Measurements from ENCODE around the gene TBL1X. TPM values are rescaled to one million over a fixed set of nuclear protein-coding genes. Genes with fewer than 3 reads are reported as not detected.

Gene TBL1X
- total and polyA plus RNA-seq, 2 donors (not counting 1 experiment from before 2014, with no cell fraction given): 8.8 to 65.1 TPM

- peaks cover 4% of the 10 kb centered on the region for H3K9me3 Mint-ChIP-seq (ENCODE audit: insufficient read depth)
- H3K4me2 ChIP-seq (replicated peaks; ENCODE audit: low read depth, low read length, poor library complexity, severe bottlenecking): no peak overlapping the region
- H3K4me1 ChIP-seq (ENCODE audit: control insufficient read depth in 2 of 2, insufficient read depth in 2 of 2, low read length in 2 of 2): no peaks in the 10 kb centered on the region
- H3K27me3 ChIP-seq (replicated peaks in 1 of 4; ENCODE audit: control extremely low read depth in 1 of 4, control insufficient read depth in 3 of 4, insufficient read depth in 4 of 4, low read length in 3 of 4): peaks cover 0 to 5% (median 0%) of the 10 kb centered on the region in 4 experiments
- no peak overlapping the region for H3K4me3 Mint-ChIP-seq
- H3K27me3 Mint-ChIP-seq: no peaks in the 10 kb centered on the region
- POLR2A ChIA-PET: no interaction called here
- CTCF ChIA-PET: interaction anchor here (0.7 kb wide), 1 partner anchor 583 kb away, joined by 4 read pairs; no protein-coding TSS in a partner anchor
- DNase-seq: peak; percentile 32
- H3K4me1 Mint-ChIP-seq: no peaks in the 10 kb centered on the region
- H3K9ac ChIP-seq (ENCODE audit: low read length): no peak overlapping the region
- no peak overlapping the region for H3K27ac Mint-ChIP-seq
- no peaks in the 10 kb centered on the region for H4K20me1 ChIP-seq (ENCODE audit: control insufficient read depth, insufficient read depth, low read length, poor library complexity, severe bottlenecking)
- intact Hi-C loops (cut with micrococcal nuclease): no loop called here
- no peak overlapping the region for H2AFZ ChIP-seq (ENCODE audit: insufficient read depth, low read depth, low read length, poor library complexity, severe bottlenecking)
- no peak overlapping the region for H3K4me3 ChIP-seq (ENCODE audit: control extremely low read depth in 1 of 5, extremely low read depth in 1 of 5, insufficient read depth in 1 of 5, low read depth in 2 of 5, low read length in 4 of 5)
- no CpG with 5 or more reads among the region's 3 CpGs for WGBS (ENCODE audit: insufficient coverage)
- TF ChIP-seq CTCF (IDR thresholded peaks at IDR 0.05) (no peak), EZH2 (IDR thresholded peaks at IDR 0.05; ENCODE audit: borderline replicate concordance, insufficient read depth, low read depth, low read length, poor library complexity, severe bottlenecking) (no peak)
- ATAC-seq (ENCODE audit: low read depth): no peak
- H3K36me3 ChIP-seq (replicated peaks in 1 of 2; ENCODE audit: control extremely low read depth in 1 of 2, control insufficient read depth in 1 of 2, extremely low read depth in 1 of 2, insufficient read depth in 2 of 2, low read length in 1 of 2): no peaks in the 10 kb centered on the region
- H3K27ac ChIP-seq (ENCODE audit: low read length in 2 of 2): no peak overlapping the region
- H3K9me3 ChIP-seq (ENCODE audit: control extremely low read depth in 1 of 3, control insufficient read depth in 2 of 3, insufficient read depth in 1 of 3, low read length in 2 of 3): peaks cover 0 to 21% (median 4%) of the 10 kb centered on the region in 3 donors
- H3K79me2 ChIP-seq (ENCODE audit: control insufficient read depth, insufficient read depth, low read length): no peaks in the 10 kb centered on the region
Measured at GRCh38 chrX:9728261-9728660, 263.4 kb downstream of the TBL1X start.

- H3K9me3 Mint-ChIP-seq (ENCODE audit: insufficient read depth): peaks cover 3% of the 10 kb centered on the region
- Histone ChIP-seq H3K9me3 (ENCODE audit: control extremely low read depth in 1 of 3, control insufficient read depth in 2 of 3, insufficient read depth in 1 of 3, low read length in 2 of 3) (peaks cover 0 to 19% (median 3%) of the 10 kb centered on the region in 3 donors), H3K4me1 (ENCODE audit: control insufficient read depth in 2 of 2, insufficient read depth in 2 of 2, low read length in 2 of 2) (no peaks in the 10 kb centered on the region), H2AFZ (ENCODE audit: insufficient read depth, low read depth, low read length, poor library complexity, severe bottlenecking) (no peak overlapping the region), H3K9ac (ENCODE audit: low read length) (no peak overlapping the region), H4K20me1 (ENCODE audit: control insufficient read depth, insufficient read depth, low read length, poor library complexity, severe bottlenecking) (no peaks in the 10 kb centered on the region), H3K27ac (ENCODE audit: low read length in 2 of 2) (no peak overlapping the region), H3K4me2 (replicated peaks; ENCODE audit: low read depth, low read length, poor library complexity, severe bottlenecking) (no peak overlapping the region), H3K79me2 (ENCODE audit: control insufficient read depth, insufficient read depth, low read length) (no peaks in the 10 kb centered on the region), H3K27me3 (replicated peaks in 1 of 4; ENCODE audit: control extremely low read depth in 1 of 4, control insufficient read depth in 3 of 4, insufficient read depth in 4 of 4, low read length in 3 of 4) (peaks cover 0 to 5% (median 0%) of the 10 kb centered on the region in 4 experiments), H3K4me3 (ENCODE audit: control extremely low read depth in 1 of 5, extremely low read depth in 1 of 5, insufficient read depth in 1 of 5, low read depth in 2 of 5, low read length in 4 of 5) (no peak overlapping the region), H3K36me3 (replicated peaks in 1 of 2; ENCODE audit: control extremely low read depth in 1 of 2, control insufficient read depth in 1 of 2, extremely low read depth in 1 of 2, insufficient read depth in 2 of 2, low read length in 1 of 2) (no peaks in the 10 kb centered on the region)
- TF ChIP-seq EZH2 (IDR thresholded peaks at IDR 0.05; ENCODE audit: borderline replicate concordance, insufficient read depth, low read depth, low read length, poor library complexity, severe bottlenecking) (no peak), CTCF (IDR thresholded peaks at IDR 0.05) (no peak)
- H3K27ac Mint-ChIP-seq: no peak overlapping the region
- whole genome bisulfite sequencing (ENCODE audit: insufficient coverage): 90% methylated on average over 2 of the region's 5 CpGs
- no peaks in the 10 kb centered on the region for H3K27me3 Mint-ChIP-seq
- no peak overlapping the region for H3K4me3 Mint-ChIP-seq
- ChIA-PET CTCF (no interaction called here), POLR2A (no interaction called here)
- no peaks in the 10 kb centered on the region for H3K4me1 Mint-ChIP-seq
- intact Hi-C loops (cut with micrococcal nuclease): no loop called here
- ATAC-seq (ENCODE audit: low read depth): no peak
- DNase-seq: no peak
Measured at GRCh38 chrX:9729171-9729885, 264.5 kb downstream of the TBL1X start.

All from B cell (primary cell).